ENCODE results near the gene ZNF311. TPM values are rescaled to one million over a fixed set of nuclear protein-coding genes. Genes with fewer than 3 reads are reported as not detected.
A peak's percentile ranks its signal among the peaks of the same experiment; 100 is the strongest.

Gene ZNF311
- total RNA-seq, 1 donor from 2014 or later, result 0.36 TPM

DNA sequence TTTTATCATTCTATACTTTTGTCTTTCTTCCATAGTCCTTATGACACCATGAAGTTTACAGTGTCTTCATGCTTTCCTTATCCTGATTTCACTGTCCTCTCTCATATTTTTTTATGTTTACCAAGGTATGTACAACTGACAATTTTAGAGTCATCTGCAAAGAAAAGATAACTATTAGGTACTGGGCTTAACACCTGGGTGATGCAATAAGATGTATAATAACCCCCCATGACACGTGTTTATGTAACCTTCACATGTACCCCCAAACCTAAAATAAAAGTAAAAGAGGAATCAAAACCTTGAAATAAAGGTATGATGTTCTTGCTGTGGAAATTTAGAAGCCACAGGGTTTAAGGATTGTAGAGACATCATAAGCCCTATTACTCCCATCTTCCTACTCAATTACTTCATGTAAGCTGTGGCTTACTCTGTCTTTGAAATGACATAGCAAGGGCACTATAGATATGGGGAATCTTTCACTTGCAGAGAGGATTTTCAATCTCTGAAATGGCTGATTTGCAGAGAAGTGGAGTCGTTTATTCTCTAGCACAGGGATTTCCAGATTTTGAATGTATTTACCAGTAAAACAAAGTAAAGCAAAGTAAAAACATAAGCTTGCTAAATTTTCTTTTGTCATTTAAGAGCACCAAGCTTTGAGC lies 20.9 kb upstream of the ZNF311 start:
- peaks cover 78% of the 10 kb centered on the region for H3K27me3 ChIP-seq (ENCODE audit: low read depth)
- no peaks in the 10 kb centered on the region for H3K36me3 ChIP-seq
- no peaks in the 10 kb centered on the region for H3K4me1 ChIP-seq
- TF ChIP-seq, protein P1, sequence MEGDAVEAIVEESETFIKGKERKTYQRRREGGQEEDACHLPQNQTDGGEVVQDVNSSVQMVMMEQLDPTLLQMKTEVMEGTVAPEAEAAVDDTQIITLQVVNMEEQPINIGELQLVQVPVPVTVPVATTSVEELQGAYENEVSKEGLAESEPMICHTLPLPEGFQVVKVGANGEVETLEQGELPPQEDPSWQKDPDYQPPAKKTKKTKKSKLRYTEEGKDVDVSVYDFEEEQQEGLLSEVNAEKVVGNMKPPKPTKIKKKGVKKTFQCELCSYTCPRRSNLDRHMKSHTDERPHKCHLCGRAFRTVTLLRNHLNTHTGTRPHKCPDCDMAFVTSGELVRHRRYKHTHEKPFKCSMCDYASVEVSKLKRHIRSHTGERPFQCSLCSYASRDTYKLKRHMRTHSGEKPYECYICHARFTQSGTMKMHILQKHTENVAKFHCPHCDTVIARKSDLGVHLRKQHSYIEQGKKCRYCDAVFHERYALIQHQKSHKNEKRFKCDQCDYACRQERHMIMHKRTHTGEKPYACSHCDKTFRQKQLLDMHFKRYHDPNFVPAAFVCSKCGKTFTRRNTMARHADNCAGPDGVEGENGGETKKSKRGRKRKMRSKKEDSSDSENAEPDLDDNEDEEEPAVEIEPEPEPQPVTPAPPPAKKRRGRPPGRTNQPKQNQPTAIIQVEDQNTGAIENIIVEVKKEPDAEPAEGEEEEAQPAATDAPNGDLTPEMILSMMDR (IDR thresholded peaks at IDR 0.05; ENCODE audit: borderline replicate concordance), result no peak
- H3K9me3 ChIP-seq (replicated peaks), result peaks cover 5% of the 10 kb centered on the region
- H3K27ac ChIP-seq (replicated peaks), result no peak overlapping the region
- no peak overlapping the region for H3K4me3 ChIP-seq
- intact Hi-C loops (cut with micrococcal nuclease), result no loop called here
- no peak for DNase-seq

GRCh38 chr6:29021434-29021833 lies 16.3 kb upstream of the ZNF311 start:
- H3K4me1 ChIP-seq, result peaks cover 6% of the 10 kb centered on the region
- H3K9me3 ChIP-seq (replicated peaks), result peaks cover 5% of the 10 kb centered on the region
- H3K27me3 ChIP-seq (ENCODE audit: low read depth), result peaks cover 75% of the 10 kb centered on the region
- TF ChIP-seq, protein P1 (IDR thresholded peaks at IDR 0.05; ENCODE audit: borderline replicate concordance), result no peak
- H3K36me3 ChIP-seq, result no peaks in the 10 kb centered on the region
- no peak overlapping the region for H3K27ac ChIP-seq (replicated peaks)
- intact Hi-C loops (cut with micrococcal nuclease), result no loop called here
- no peak for DNase-seq
- H3K4me3 ChIP-seq, result no peak overlapping the region

DNA sequence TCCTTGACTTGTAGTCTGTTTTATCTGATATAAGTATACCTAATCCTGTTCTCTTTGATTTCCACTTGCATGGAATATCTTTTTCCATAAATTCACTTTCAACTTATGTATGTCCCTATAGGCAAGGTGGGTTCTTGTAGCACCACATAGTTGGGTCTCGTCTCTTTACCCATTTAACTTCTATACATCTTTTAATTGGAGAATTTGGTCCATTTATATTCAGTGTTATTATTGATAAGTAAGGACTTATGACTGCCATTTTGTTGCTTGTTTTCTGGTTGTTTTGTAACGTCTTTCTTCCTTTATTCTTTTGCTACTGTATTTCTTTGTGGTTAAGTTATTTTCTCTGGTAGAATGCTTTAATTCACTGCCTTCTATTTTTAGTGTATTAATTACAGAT lies 14.5 kb upstream of the ZNF311 start:
- DNase-seq, result no peak
- peaks cover 5% of the 10 kb centered on the region for H3K9me3 ChIP-seq (replicated peaks)
- no peaks in the 10 kb centered on the region for H3K36me3 ChIP-seq
- H3K27ac ChIP-seq (replicated peaks), result no peak overlapping the region
- intact Hi-C loops (cut with micrococcal nuclease), result loop anchor here (5.0 kb wide), 1 partner anchor 332 kb away; no protein-coding TSS in a partner anchor
- peaks cover 77% of the 10 kb centered on the region for H3K27me3 ChIP-seq (ENCODE audit: low read depth)
- H3K4me1 ChIP-seq, result peaks cover 10% of the 10 kb centered on the region
- TF ChIP-seq, protein P1 (IDR thresholded peaks at IDR 0.05; ENCODE audit: borderline replicate concordance), result no peak
- H3K4me3 ChIP-seq, result no peak overlapping the region

- intact Hi-C loops (cut with micrococcal nuclease), result loop anchor here (2.0 to 5.0 kb wide), 2 partner anchors 181 to 330 kb away; no protein-coding TSS in a partner anchor
- Histone ChIP-seq H3K4me3 (no peak overlapping the region), H3K4me1 (peaks cover 10% of the 10 kb centered on the region), H3K36me3 (no peaks in the 10 kb centered on the region), H3K27ac (replicated peaks) (no peak overlapping the region), H3K27me3 (ENCODE audit: low read depth) (peaks cover 77% of the 10 kb centered on the region), H3K9me3 (replicated peaks) (peaks cover 5% of the 10 kb centered on the region)
- TF ChIP-seq, protein P1 (IDR thresholded peaks at IDR 0.05; ENCODE audit: borderline replicate concordance), result no peak
- DNase-seq, result no peak
These were observed 12.3 kb upstream of the ZNF311 start for GRCh38 chr6:29017428-29017802.

GRCh38 chr6:29016559-29017427 lies 11.7 kb upstream of the ZNF311 start:
- Histone ChIP-seq H3K4me3 (peak overlapping the region; percentile 69), H3K36me3 (no peaks in the 10 kb centered on the region), H3K9me3 (replicated peaks) (peaks cover 5% of the 10 kb centered on the region), H3K4me1 (peaks cover 10% of the 10 kb centered on the region), H3K27me3 (ENCODE audit: low read depth) (peaks cover 77% of the 10 kb centered on the region), H3K27ac (replicated peaks) (no peak overlapping the region)
- peak; percentile 63 for DNase-seq
- intact Hi-C loops (cut with micrococcal nuclease), result loop anchor here (2.0 to 5.0 kb wide), 2 partner anchors 180 to 329 kb away; no protein-coding TSS in a partner anchor
- TF ChIP-seq, protein P1 (IDR thresholded peaks at IDR 0.05; ENCODE audit: borderline replicate concordance), result peak; percentile 86
